ENCODE measurements around the gene DNAH7. TPM values are rescaled to one million over a fixed set of nuclear protein-coding genes. Genes with fewer than 3 reads are reported as not detected.

DNAH7 gene
- total RNA-seq, 1 donor from 2014 or later: 1.2 TPM

- H3K9ac ChIP-seq (ENCODE audit: low read length): no peak overlapping the region
- no peak overlapping the region for H3K27ac Mint-ChIP-seq (ENCODE audit: unreplicated experiment)
- TF ChIP-seq EZH2 (IDR thresholded peaks at IDR 0.05; ENCODE audit: insufficient read depth, low read length) (no peak), CTCF (IDR thresholded peaks at IDR 0.05; ENCODE audit: insufficient read depth, low read depth, low read length) (no peak)
- no peak overlapping the region for H3K4me2 ChIP-seq (ENCODE audit: low read length)
- H2AFZ ChIP-seq (ENCODE audit: low read depth, low read length): no peak overlapping the region
- H3K4me1 ChIP-seq (ENCODE audit: insufficient read depth, low read length): no peaks in the 10 kb centered on the region
- no peaks in the 10 kb centered on the region for H3K27me3 ChIP-seq (ENCODE audit: insufficient read depth, low read length)
- FAIRE-seq (no peak), DNase-seq (ENCODE audit: low read depth) (no peak)
- H3K27ac ChIP-seq (ENCODE audit: low read depth, low read length): no peak overlapping the region
- no peak overlapping the region for H3K4me3 Mint-ChIP-seq (ENCODE audit: unreplicated experiment)
- no peaks in the 10 kb centered on the region for H3K36me3 ChIP-seq (ENCODE audit: insufficient read depth, low read length)
- no peaks in the 10 kb centered on the region for H3K4me1 Mint-ChIP-seq (ENCODE audit: low read depth, unreplicated experiment)
- H3K9me3 ChIP-seq (ENCODE audit: insufficient read depth, low read depth, low read length): no peaks in the 10 kb centered on the region
- no peaks in the 10 kb centered on the region for H3K27me3 Mint-ChIP-seq (ENCODE audit: low read depth, unreplicated experiment)
- H3K36me3 Mint-ChIP-seq (ENCODE audit: low read depth, unreplicated experiment): no peaks in the 10 kb centered on the region
- no peaks in the 10 kb centered on the region for H3K9me3 Mint-ChIP-seq (ENCODE audit: unreplicated experiment)
- no peaks in the 10 kb centered on the region for H4K20me1 ChIP-seq (ENCODE audit: insufficient read depth, low read length)
- H3K79me2 ChIP-seq (ENCODE audit: insufficient read depth, low read length): no peaks in the 10 kb centered on the region
- H3K4me3 ChIP-seq (ENCODE audit: insufficient read depth, low read depth, low read length): no peak overlapping the region
Observed at GRCh38 chr2:195857132-195857531, 211.5 kb downstream of the DNAH7 start.

DNA sequence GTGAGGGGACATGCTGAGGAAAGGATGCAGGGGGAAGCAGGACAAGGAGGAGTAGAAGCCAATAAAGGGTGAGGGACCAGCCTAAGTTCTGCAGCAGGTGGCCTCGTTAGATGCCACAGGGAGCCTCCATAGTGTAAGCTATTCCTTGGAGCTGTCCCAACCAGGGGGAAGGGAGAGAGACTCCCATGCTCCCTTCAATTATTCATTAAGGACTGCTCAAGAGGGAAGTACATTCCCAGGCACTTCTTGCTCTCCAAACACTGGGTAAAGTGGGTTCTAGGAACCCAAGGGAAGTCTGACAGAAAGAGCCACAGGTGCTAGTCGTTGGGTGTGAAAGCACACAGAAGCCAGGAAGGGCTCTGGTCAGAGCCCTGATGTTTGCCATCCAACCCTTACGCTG is 217.9 kb downstream of the DNAH7 start:
- no peaks in the 10 kb centered on the region for H3K9me3 ChIP-seq (ENCODE audit: insufficient read depth, low read depth, low read length)
- no peak overlapping the region for H3K27ac Mint-ChIP-seq (ENCODE audit: unreplicated experiment)
- H3K4me3 Mint-ChIP-seq (ENCODE audit: unreplicated experiment): no peak overlapping the region
- H3K4me2 ChIP-seq (ENCODE audit: low read length): no peak overlapping the region
- H3K9ac ChIP-seq (ENCODE audit: low read length): no peak overlapping the region
- peaks cover 4% of the 10 kb centered on the region for H3K9me3 Mint-ChIP-seq (ENCODE audit: unreplicated experiment)
- FAIRE-seq (no peak), DNase-seq (ENCODE audit: low read depth) (no peak)
- H3K4me1 ChIP-seq (ENCODE audit: insufficient read depth, low read length): no peaks in the 10 kb centered on the region
- H3K4me3 ChIP-seq (ENCODE audit: insufficient read depth, low read depth, low read length): no peak overlapping the region
- no peaks in the 10 kb centered on the region for H3K79me2 ChIP-seq (ENCODE audit: insufficient read depth, low read length)
- no peaks in the 10 kb centered on the region for H3K4me1 Mint-ChIP-seq (ENCODE audit: low read depth, unreplicated experiment)
- peaks cover 5% of the 10 kb centered on the region for H3K27me3 Mint-ChIP-seq (ENCODE audit: low read depth, unreplicated experiment)
- no peaks in the 10 kb centered on the region for H4K20me1 ChIP-seq (ENCODE audit: insufficient read depth, low read length)
- H3K36me3 ChIP-seq (ENCODE audit: insufficient read depth, low read length): no peaks in the 10 kb centered on the region
- TF ChIP-seq EZH2 (IDR thresholded peaks at IDR 0.05; ENCODE audit: insufficient read depth, low read length) (no peak), CTCF (IDR thresholded peaks at IDR 0.05; ENCODE audit: insufficient read depth, low read depth, low read length) (no peak)
- no peak overlapping the region for H2AFZ ChIP-seq (ENCODE audit: low read depth, low read length)
- no peak overlapping the region for H3K27ac ChIP-seq (ENCODE audit: low read depth, low read length)
- H3K27me3 ChIP-seq (ENCODE audit: insufficient read depth, low read length): no peaks in the 10 kb centered on the region
- H3K36me3 Mint-ChIP-seq (ENCODE audit: low read depth, unreplicated experiment): no peaks in the 10 kb centered on the region

- H3K9ac ChIP-seq (ENCODE audit: low read length): no peak overlapping the region
- no peaks in the 10 kb centered on the region for H4K20me1 ChIP-seq (ENCODE audit: insufficient read depth, low read length)
- Mint-ChIP-seq H3K27ac (ENCODE audit: unreplicated experiment) (no peak overlapping the region), H3K36me3 (ENCODE audit: low read depth, unreplicated experiment) (no peaks in the 10 kb centered on the region), H3K4me1 (ENCODE audit: low read depth, unreplicated experiment) (no peaks in the 10 kb centered on the region), H3K4me3 (ENCODE audit: unreplicated experiment) (no peak overlapping the region), H3K27me3 (ENCODE audit: low read depth, unreplicated experiment) (peaks cover 5% of the 10 kb centered on the region), H3K9me3 (ENCODE audit: unreplicated experiment) (peaks cover 4% of the 10 kb centered on the region)
- TF ChIP-seq CTCF (IDR thresholded peaks at IDR 0.05; ENCODE audit: insufficient read depth, low read depth, low read length) (no peak), EZH2 (IDR thresholded peaks at IDR 0.05; ENCODE audit: insufficient read depth, low read length) (no peak)
- no peak for FAIRE-seq
- no peaks in the 10 kb centered on the region for H3K36me3 ChIP-seq (ENCODE audit: insufficient read depth, low read length)
- no peak overlapping the region for H3K27ac ChIP-seq (ENCODE audit: low read depth, low read length)
- H3K4me1 ChIP-seq (ENCODE audit: insufficient read depth, low read length): no peaks in the 10 kb centered on the region
- H3K79me2 ChIP-seq (ENCODE audit: insufficient read depth, low read length): no peaks in the 10 kb centered on the region
- H3K4me3 ChIP-seq (ENCODE audit: insufficient read depth, low read depth, low read length): no peak overlapping the region
- no peak overlapping the region for H3K4me2 ChIP-seq (ENCODE audit: low read length)
- H2AFZ ChIP-seq (ENCODE audit: low read depth, low read length): no peak overlapping the region
- no peak for DNase-seq (ENCODE audit: low read depth)
- H3K9me3 ChIP-seq (ENCODE audit: insufficient read depth, low read depth, low read length): no peaks in the 10 kb centered on the region
- no peaks in the 10 kb centered on the region for H3K27me3 ChIP-seq (ENCODE audit: insufficient read depth, low read length)
Observed at GRCh38 chr2:195848119-195848899, 220.3 kb downstream of the DNAH7 start.
